HepG2 (cell line): ENCODE results near the gene USF1. TPM values are rescaled to one million over a fixed set of nuclear protein-coding genes. Genes with fewer than 3 reads are reported as not detected.

Experiments
- ATAC-seq: fragments of 200-7000 bp; cut with Tn5 transposase; 3 replicates; pipeline ENCODE4 v1.9.1; 2020; ENCODE audit warnings: mild to moderate bottlenecking, moderate library complexity
- BruUV-seq: library from RNA; stranded (reverse); fragments of 400-500 nt; replicated peaks from 2 replicates; lab custom pipeline; 2021; lab: Mats Ljungman, UMichigan
- CTCF ChIA-PET: fragments of 300-600 bp; formaldehyde crosslinking; extraction: SDS; loops from one replicate; lab custom pipeline; 2021; ENCODE audit warnings: low total read pairs, inconsistent platforms, low intra/inter-chr PET ratio; lab: Yijun Ruan, JAX
- POLR2A ChIA-PET: fragments of 350-600 bp; sonication (Branson Sonifier 250); formaldehyde crosslinking; loops from one replicate; lab custom pipeline; 2020; ENCODE audit warnings: antibody characterized with exemption, inconsistent platforms; lab: Yijun Ruan, JAX
- DNase-seq: peaks from one replicate; pipeline ENCODE4 v3.0.0-alpha.2; 2015; ENCODE audit warnings: low spot score
- FAIRE-seq: peaks from 3 replicates; lab custom pipeline; 2011; peaks lifted over from hg19 to GRCh38; lab: Jason Lieb, UNC
- H2AFZ ChIP-seq: one replicate; pipeline ENCODE4 v1.6.1; 2011; ENCODE audit warnings: low read length, inconsistent platforms
- H3K27ac ChIP-seq: fragments of 300-600 bp; 3 replicates; pipeline ENCODE4 v1.8.0; 2011; ENCODE audit warnings: mixed run types, mild to moderate bottlenecking, mixed read lengths, low read length, inconsistent platforms; ENCODE audit not compliant: insufficient read depth; ENCODE audit errors: extremely low read length
- H3K27me3 ChIP-seq, 2 experiments: fragments of 200-600 bp in 1 of 2; 2 replicates in 1 of 2; 3 replicates in 1 of 2; pipeline versions ENCODE4 v1.6.0 to v1.8.0; 2011; ENCODE audit warnings: low read length in 2 of 2, mild to moderate bottlenecking in 2 of 2, moderate library complexity in 2 of 2, inconsistent platforms in 1 of 2; ENCODE audit not compliant: insufficient read depth in 2 of 2, control insufficient read depth in 1 of 2
- H3K36me3 ChIP-seq, 2 experiments: fragments of 200-600 bp in 1 of 2; replicated peaks in 1 of 2; 2 replicates in 1 of 2; 3 replicates in 1 of 2; pipeline versions ENCODE4 v1.5.1 to v1.8.0; 2011; ENCODE audit warnings: low read length in 2 of 2, inconsistent platforms in 1 of 2; ENCODE audit not compliant: insufficient read depth in 2 of 2, control insufficient read depth in 1 of 2
- H3K4me1 ChIP-seq: 2 replicates; pipeline ENCODE4 v1.5.1; 2012; ENCODE audit warnings: low read length, inconsistent platforms; ENCODE audit not compliant: insufficient read depth
- H3K4me2 ChIP-seq: 2 replicates; pipeline ENCODE4 v1.6.0; 2011; ENCODE audit warnings: low read depth, low read length, inconsistent platforms
- H3K4me3 ChIP-seq, 3 experiments: fragments of 200-600 bp in 1 of 3; sonication (generic), shearing (Covaris generic) in 1 of 3; replicated peaks in 1 of 3; 2 replicates each; pipeline ENCODE4 v1.5.1; 2011 to 2016; ENCODE audit warnings: low read length in 3 of 3, inconsistent platforms in 2 of 3, low read depth in 2 of 3, mild to moderate bottlenecking in 2 of 3, control low read depth in 1 of 3, mixed read lengths in 1 of 3; ENCODE audit not compliant: insufficient read depth in 1 of 3
- H3K79me2 ChIP-seq: one replicate; pipeline ENCODE4 v1.6.1; 2011; ENCODE audit warnings: low read length, inconsistent platforms; ENCODE audit not compliant: insufficient read depth
- H3K9ac ChIP-seq: 2 replicates; pipeline ENCODE4 v1.6.0; 2011; ENCODE audit warnings: mild to moderate bottlenecking, low read depth, low read length, inconsistent platforms; ENCODE audit not compliant: insufficient read depth
- H3K9me3 ChIP-seq: 2 replicates; pipeline ENCODE4 v1.5.1; 2012; ENCODE audit warnings: mild to moderate bottlenecking, low read length
- H4K20me1 ChIP-seq: 2 replicates; pipeline ENCODE4 v1.6.0; 2011; ENCODE audit warnings: inconsistent platforms, mild to moderate bottlenecking, low read length, moderate library complexity; ENCODE audit not compliant: insufficient read depth
- CEBPG ChIP-seq: IDR thresholded peaks from 2 replicates; pipeline ENCODE4 v1.6.1; 2016
- DMAP1 ChIP-seq: IDR thresholded peaks from 2 replicates; pipeline ENCODE4 v1.6.1; 2016
- HNRNPK ChIP-seq: fragments of 200-400 bp; formaldehyde crosslinking; IDR thresholded peaks from 2 replicates; pipeline ENCODE4 v1.6.1; 2018; ENCODE audit warnings: low read length, low read depth, moderate library complexity, mild to moderate bottlenecking; ENCODE audit not compliant: poor library complexity, severe bottlenecking
- KLF9 ChIP-seq: IDR thresholded peaks from 2 replicates; pipeline ENCODE4 v1.6.1; 2016; ENCODE audit warnings: low read depth
- MAX ChIP-seq: IDR thresholded peaks from 2 replicates; pipeline ENCODE4 v1.6.1; 2012; ENCODE audit warnings: inconsistent platforms
- MYC ChIP-seq: sonication (generic); formaldehyde crosslinking; IDR thresholded peaks from 2 replicates; pipeline ENCODE4 v1.9.0; 2021; ENCODE audit warnings: missing genetic modification reagents, borderline replicate concordance
- PHF21A ChIP-seq: sonication (generic); formaldehyde crosslinking; IDR thresholded peaks from 2 replicates; pipeline ENCODE4 v1.5.0; 2020; ENCODE audit warnings: mild to moderate bottlenecking, missing genetic modification reagents
- PLRG1 ChIP-seq: fragments of 450-650 bp; conservative IDR thresholded peaks from 2 replicates; pipeline ENCODE4 v1.6.1; 2016
- POLR2A ChIP-seq, 2 experiments: IDR thresholded peaks; 2 replicates each; pipeline ENCODE4 v1.6.1; 2011; ENCODE audit warnings: low read depth in 2 of 2, low read length in 2 of 2, mild to moderate bottlenecking in 1 of 2, moderate library complexity in 1 of 2; ENCODE audit not compliant: insufficient read depth in 1 of 2
- RBAK ChIP-seq: sonication (generic); formaldehyde crosslinking; IDR thresholded peaks from 2 replicates; pipeline ENCODE4 v1.5.1; 2020; ENCODE audit warnings: mild to moderate bottlenecking, missing genetic modification reagents
- RXRB ChIP-seq: IDR thresholded peaks from 2 replicates; pipeline ENCODE4 v1.6.1; 2016; ENCODE audit warnings: borderline replicate concordance, missing genetic modification reagents, missing compliant biosample characterization
- SOX5 ChIP-seq: IDR thresholded peaks from 2 replicates; pipeline ENCODE4 v1.6.1; 2016; ENCODE audit warnings: borderline replicate concordance
- TFAP4 ChIP-seq: sonication (generic); IDR thresholded peaks from 2 replicates; pipeline ENCODE4 v1.6.1; 2016; ENCODE audit warnings: low read depth, borderline replicate concordance
- XBP1 ChIP-seq: sonication (generic); formaldehyde crosslinking; IDR thresholded peaks from 2 replicates; pipeline ENCODE4 v1.5.0; 2020; ENCODE audit warnings: missing genetic modification reagents
- ZFX ChIP-seq: sonication (generic); formaldehyde crosslinking; IDR thresholded peaks from 2 replicates; pipeline ENCODE4 v1.4.0; 2020; ENCODE audit warnings: mild to moderate bottlenecking, low read depth, missing genetic modification reagents, moderate library complexity
- ZNF160 ChIP-seq: sonication (generic); formaldehyde crosslinking; IDR thresholded peaks from 2 replicates; pipeline ENCODE4 v1.8.0; 2022; ENCODE audit warnings: mild to moderate bottlenecking, inconsistent platforms, missing genetic modification reagents
- ZNF558 ChIP-seq: sonication (generic); formaldehyde crosslinking; IDR thresholded peaks from 2 replicates; pipeline ENCODE4 v1.9.0; 2022; ENCODE audit warnings: mild to moderate bottlenecking, missing genetic modification reagents, borderline replicate concordance
- ZNF644 ChIP-seq: IDR thresholded peaks from 2 replicates; pipeline ENCODE4 v1.6.1; 2016; ENCODE audit warnings: low read depth
- ZNF747 ChIP-seq: sonication (generic); formaldehyde crosslinking; IDR thresholded peaks from 2 replicates; pipeline ENCODE4 v1.8.1; 2023; ENCODE audit warnings: missing genetic modification reagents, mild to moderate bottlenecking, borderline replicate concordance
- WGBS: methylation state at CpG from one replicate; pipeline ENCODE4 v1.1.6; 2017; ENCODE audit warnings: low lambda C conversion rate; 5-methylcytosine and 5-hydroxymethylcytosine counted together
- in situ Hi-C: cut with HindIII; loops from 2 replicates; pipeline ENCODE4 v1.10.0; 2017; ENCODE audit warnings: low pct_unique_long_range_greater_than_20kb; ENCODE audit not compliant: extremely low pct_ligation_motif_present
- intact Hi-C: fragments of 100-400 bp; cut with micrococcal nuclease; formaldehyde crosslinking; loops from one replicate; pipeline ENCODE4 v1.10.0; 2022; ENCODE audit not compliant: unreplicated experiment
- polyA plus RNA-seq, 8 experiments: library from polyadenylated mRNA; depleted of rRNA in 3 of 8; stranded (reverse) in 7 of 8; unstranded in 1 of 8; fragments of >200 nt; fragmentation: Illumina TruSeq in 4 of 8; extraction: Trizol in 4 of 8; gene quantifications; 2 replicates each; pipeline versions ENCODE4 v1.2.1 to v1.2.3, GENCODE V29; 2011 to 2016; ENCODE audit warnings: low read depth in 4 of 8, missing spikeins in 1 of 8, mixed read lengths in 1 of 8; ENCODE audit not compliant: insufficient read depth in 1 of 8
- total RNA-seq, 5 experiments: library from RNA; depleted of rRNA; stranded (reverse); fragments of >200 nt; fragmentation: Illumina TruSeq; extraction: Trizol; gene quantifications; 2 replicates each; pipeline ENCODE4 v1.2.3, GENCODE V29; 2016; ENCODE audit warnings: low read depth in 1 of 5
- TF ChIP-seq, protein P1 (sequence below): sonication (generic); formaldehyde crosslinking; IDR thresholded peaks from 2 replicates; pipeline ENCODE4 v1.5.0; 2020; ENCODE audit warnings: missing genetic modification reagents
- TF ChIP-seq, protein P2 (sequence below): sonication (generic); formaldehyde crosslinking; IDR thresholded peaks from 2 replicates; pipeline ENCODE4 v1.5.0; 2020; ENCODE audit warnings: mild to moderate bottlenecking, missing genetic modification reagents, moderate library complexity

The USF1 gene
- total and polyA plus RNA-seq, 2 of the 13 experiments (the other 11 are each of a cell fraction or from before 2014, with no cell fraction given), result 26.9 to 39.4 TPM

- Histone ChIP-seq H3K79me2 (no peaks in the 10 kb centered on the region), H3K4me3 (peak overlapping the region; percentile 62 to 75 (median 64)), H3K27me3 (no peaks in the 10 kb centered on the region), H2AFZ (no peak overlapping the region), H4K20me1 (no peaks in the 10 kb centered on the region), H3K4me2 (peak overlapping the region; percentile 96), H3K9ac (peak overlapping the region; percentile 70), H3K4me1 (peaks cover 41% of the 10 kb centered on the region), H3K27ac (peak overlapping the region; percentile 40), H3K36me3 (no peaks in the 10 kb centered on the region), H3K9me3 (no peaks in the 10 kb centered on the region)
- intact Hi-C loops (loop anchor here (1.0 kb wide), 2 partner anchors 24 to 66 kb away; no protein-coding TSS in a partner anchor), in situ Hi-C loops (no loop called here)
- POLR2A ChIA-PET, result interaction anchor here (2.1 to 3.8 kb wide), 3 partner anchors 27 to 60 kb away, joined by 6 to 21 read pairs (median 9); partner anchors contain the start of genes DEDD, F11R and USF1
- DNase-seq, result peak; percentile 22
- CTCF ChIA-PET, result interaction anchor here (1.4 to 4.5 kb wide), 3 partner anchors 22 to 76 kb away, joined by 3 to 50 read pairs (median 6); partner anchors contain the start of gene KLHDC9
- ATAC-seq, result peak; percentile 49
- no peak for FAIRE-seq
- BruUV-seq, result no TSS peak
- 34% methylated on average over 18 of the region's 19 CpGs for WGBS
- TF ChIP-seq ZNF160 (CRISPR knock-in tag), result no peak
- 0 out of 2 replicates have a peak, but pooled peaks have one; percentile 57 for TF ChIP-seq ZNF558 (CRISPR knock-in tag)
- TF ChIP-seq CEBPG, result no peak
- TF ChIP-seq HNRNPK, result no peak
- TF ChIP-seq MAX, result peak; percentile 90
- TF ChIP-seq PHF21A (CRISPR knock-in tag), result peak; percentile 51; the same call in 1 of the 2 replicates
- no peak for TF ChIP-seq XBP1 (CRISPR knock-in tag)
- peak; percentile 24; the same call in 1 of the 2 replicates for TF ChIP-seq SOX5 (CRISPR knock-in tag)
- peak; percentile 18; the same call in 1 of the 2 replicates for TF ChIP-seq TFAP4
- no peak for TF ChIP-seq RBAK (CRISPR knock-in tag)
- TF ChIP-seq ZNF644, result 0 out of 2 replicates have a peak, but pooled peaks have one; percentile 34
- peak; percentile 85 for TF ChIP-seq MYC (CRISPR knock-in tag)
- TF ChIP-seq, protein P1, sequence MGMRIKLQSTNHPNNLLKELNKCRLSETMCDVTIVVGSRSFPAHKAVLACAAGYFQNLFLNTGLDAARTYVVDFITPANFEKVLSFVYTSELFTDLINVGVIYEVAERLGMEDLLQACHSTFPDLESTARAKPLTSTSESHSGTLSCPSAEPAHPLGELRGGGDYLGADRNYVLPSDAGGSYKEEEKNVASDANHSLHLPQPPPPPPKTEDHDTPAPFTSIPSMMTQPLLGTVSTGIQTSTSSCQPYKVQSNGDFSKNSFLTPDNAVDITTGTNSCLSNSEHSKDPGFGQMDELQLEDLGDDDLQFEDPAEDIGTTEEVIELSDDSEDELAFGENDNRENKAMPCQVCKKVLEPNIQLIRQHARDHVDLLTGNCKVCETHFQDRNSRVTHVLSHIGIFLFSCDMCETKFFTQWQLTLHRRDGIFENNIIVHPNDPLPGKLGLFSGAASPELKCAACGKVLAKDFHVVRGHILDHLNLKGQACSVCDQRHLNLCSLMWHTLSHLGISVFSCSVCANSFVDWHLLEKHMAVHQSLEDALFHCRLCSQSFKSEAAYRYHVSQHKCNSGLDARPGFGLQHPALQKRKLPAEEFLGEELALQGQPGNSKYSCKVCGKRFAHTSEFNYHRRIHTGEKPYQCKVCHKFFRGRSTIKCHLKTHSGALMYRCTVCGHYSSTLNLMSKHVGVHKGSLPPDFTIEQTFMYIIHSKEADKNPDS (CRISPR knock-in tag), result no peak
- TF ChIP-seq, protein P2, sequence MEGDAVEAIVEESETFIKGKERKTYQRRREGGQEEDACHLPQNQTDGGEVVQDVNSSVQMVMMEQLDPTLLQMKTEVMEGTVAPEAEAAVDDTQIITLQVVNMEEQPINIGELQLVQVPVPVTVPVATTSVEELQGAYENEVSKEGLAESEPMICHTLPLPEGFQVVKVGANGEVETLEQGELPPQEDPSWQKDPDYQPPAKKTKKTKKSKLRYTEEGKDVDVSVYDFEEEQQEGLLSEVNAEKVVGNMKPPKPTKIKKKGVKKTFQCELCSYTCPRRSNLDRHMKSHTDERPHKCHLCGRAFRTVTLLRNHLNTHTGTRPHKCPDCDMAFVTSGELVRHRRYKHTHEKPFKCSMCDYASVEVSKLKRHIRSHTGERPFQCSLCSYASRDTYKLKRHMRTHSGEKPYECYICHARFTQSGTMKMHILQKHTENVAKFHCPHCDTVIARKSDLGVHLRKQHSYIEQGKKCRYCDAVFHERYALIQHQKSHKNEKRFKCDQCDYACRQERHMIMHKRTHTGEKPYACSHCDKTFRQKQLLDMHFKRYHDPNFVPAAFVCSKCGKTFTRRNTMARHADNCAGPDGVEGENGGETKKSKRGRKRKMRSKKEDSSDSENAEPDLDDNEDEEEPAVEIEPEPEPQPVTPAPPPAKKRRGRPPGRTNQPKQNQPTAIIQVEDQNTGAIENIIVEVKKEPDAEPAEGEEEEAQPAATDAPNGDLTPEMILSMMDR (CRISPR knock-in tag), result 0 out of 2 replicates have a peak, but pooled peaks have one; percentile 6
- TF ChIP-seq PLRG1, result no peak
- peak; percentile 75; the same call in 1 of the 2 replicates for TF ChIP-seq ZFX (CRISPR knock-in tag)
- TF ChIP-seq RXRB (CRISPR knock-in tag), result 0 out of 2 replicates have a peak, but pooled peaks have one; percentile 12
- TF ChIP-seq POLR2A (IDR thresholded peaks at IDR 0.05; ENCODE audit: insufficient read depth in 1 of 2, low read depth in 2 of 2, low read length in 2 of 2), result 0 out of 4 replicates have a peak, but pooled peaks of 1 of the 2 experiments have one; percentile 3
- TF ChIP-seq KLF9 (CRISPR knock-in tag), result no peak
- no peak for TF ChIP-seq ZNF747 (CRISPR knock-in tag)
- peak; percentile 81; the same call in 1 of the 2 replicates for TF ChIP-seq DMAP1 (CRISPR knock-in tag)
These were observed 27.1 kb upstream of the USF1 start for GRCh38 chr1:161072751-161073449.
